GM21528 (cell line): Measurements from ENCODE around the gene WDR90.

Experiments
- ATAC-seq: cut with Tn5 transposase; IDR thresholded peaks from one replicate; pipeline ENCODE4 v1.9.1; 2021; ENCODE audit warnings: mild to moderate bottlenecking, moderate library complexity; ENCODE audit not compliant: unreplicated experiment, low FRiP score

WDR90 gene

GRCh38 chr16:716768-717325 lies 67.7 kb downstream of the WDR90 start:
- no peak for ATAC-seq
